ENCODE data around the gene TMEM168. TPM values are rescaled to one million over a fixed set of nuclear protein-coding genes. Genes with fewer than 3 reads are reported as not detected.
"Not testable (repeated sequence)": the region's sequence is repeated elsewhere in the genome, so short reads cannot be mapped to it uniquely, and the experiment has no call there.

TMEM168 gene
- total and polyA plus RNA-seq, 9 donors = 22.8 to 35.5 (median 26.7) TPM

GRCh38 chr7:112731324-112731723 is 58.9 kb downstream of the TMEM168 start:
- H3K9me3 ChIP-seq (replicated peaks; ENCODE audit: control insufficient read depth, low read depth, low read length) = peaks cover 22% of the 10 kb centered on the region
- H3K4me3 ChIP-seq (ENCODE audit: low read length); DNase-seq; H3K36me3 ChIP-seq (ENCODE audit: control insufficient read depth, insufficient read depth, low read length); H3K4me1 ChIP-seq (ENCODE audit: control insufficient read depth, insufficient read depth, low read length); H3K27ac ChIP-seq (ENCODE audit: low read length); H3K27me3 ChIP-seq (ENCODE audit: control insufficient read depth, insufficient read depth, low read length): not testable (repeated sequence)
- no CpG with 5 or more reads among the region's 2 CpGs for WGBS (ENCODE audit: insufficient coverage)

- Histone ChIP-seq H3K4me1 (ENCODE audit: control insufficient read depth, insufficient read depth, low read length) (no peaks in the 10 kb centered on the region), H3K9me3 (replicated peaks; ENCODE audit: control insufficient read depth, low read depth, low read length) (peaks cover 7% of the 10 kb centered on the region), H3K27ac (ENCODE audit: low read length) (no peak overlapping the region), H3K36me3 (ENCODE audit: control insufficient read depth, insufficient read depth, low read length) (no peaks in the 10 kb centered on the region), H3K27me3 (ENCODE audit: control insufficient read depth, insufficient read depth, low read length) (no peaks in the 10 kb centered on the region), H3K4me3 (ENCODE audit: low read length) (no peak overlapping the region)
- DNase-seq = no peak
- WGBS (ENCODE audit: insufficient coverage) = no CpG with 5 or more reads among the region's 3 CpGs
Observed at GRCh38 chr7:112726076-112726475, 64.1 kb downstream of the TMEM168 start.

DNA sequence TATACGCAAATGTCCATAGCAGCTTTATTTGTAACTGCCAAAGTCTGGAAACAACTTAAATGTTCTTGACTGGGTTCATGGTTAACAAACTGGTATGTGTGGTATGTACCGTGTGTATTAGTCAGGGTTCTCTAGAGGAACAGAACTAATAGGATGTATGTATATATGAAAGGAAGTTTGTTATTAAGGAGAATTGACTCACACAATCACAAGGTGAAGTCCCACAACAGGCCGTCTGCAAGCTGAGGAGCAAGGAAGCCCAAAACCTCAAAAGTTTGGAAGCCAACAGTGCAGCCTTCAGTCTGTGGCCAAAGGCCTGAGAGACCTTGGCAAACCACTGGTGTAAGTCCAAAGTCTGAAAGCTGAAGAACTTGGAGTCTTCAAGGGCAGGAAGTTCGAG is 66.8 kb downstream of the TMEM168 start:
- 73% methylated on average over 2 of the region's 4 CpGs for WGBS (ENCODE audit: insufficient coverage)
- no peak overlapping the region for H3K4me3 ChIP-seq (ENCODE audit: low read length)
- no peaks in the 10 kb centered on the region for H3K4me1 ChIP-seq (ENCODE audit: control insufficient read depth, insufficient read depth, low read length)
- H3K27ac ChIP-seq (ENCODE audit: low read length) = no peak overlapping the region
- no peaks in the 10 kb centered on the region for H3K36me3 ChIP-seq (ENCODE audit: control insufficient read depth, insufficient read depth, low read length)
- H3K9me3 ChIP-seq (replicated peaks; ENCODE audit: control insufficient read depth, low read depth, low read length) = peaks cover 1% of the 10 kb centered on the region
- no peak for DNase-seq
- no peaks in the 10 kb centered on the region for H3K27me3 ChIP-seq (ENCODE audit: control insufficient read depth, insufficient read depth, low read length)

GRCh38 chr7:112721366-112721765 is 68.8 kb downstream of the TMEM168 start:
- no peaks in the 10 kb centered on the region for H3K27me3 ChIP-seq (ENCODE audit: control insufficient read depth, insufficient read depth, low read length)
- H3K4me3 ChIP-seq (ENCODE audit: low read length) = no peak overlapping the region
- no peaks in the 10 kb centered on the region for H3K4me1 ChIP-seq (ENCODE audit: control insufficient read depth, insufficient read depth, low read length)
- 45% methylated on average over 1 of the region's 1 CpG for WGBS (ENCODE audit: insufficient coverage)
- no peaks in the 10 kb centered on the region for H3K36me3 ChIP-seq (ENCODE audit: control insufficient read depth, insufficient read depth, low read length)
- no peak overlapping the region for H3K27ac ChIP-seq (ENCODE audit: low read length)
- H3K9me3 ChIP-seq (replicated peaks; ENCODE audit: control insufficient read depth, low read depth, low read length) = no peaks in the 10 kb centered on the region
- DNase-seq = no peak

- Histone ChIP-seq H3K27ac (ENCODE audit: low read length) (no peak overlapping the region), H3K9me3 (replicated peaks; ENCODE audit: control insufficient read depth, low read depth, low read length) (no peaks in the 10 kb centered on the region), H3K27me3 (ENCODE audit: control insufficient read depth, insufficient read depth, low read length) (no peaks in the 10 kb centered on the region), H3K36me3 (ENCODE audit: control insufficient read depth, insufficient read depth, low read length) (no peaks in the 10 kb centered on the region), H3K4me1 (ENCODE audit: control insufficient read depth, insufficient read depth, low read length) (no peaks in the 10 kb centered on the region), H3K4me3 (ENCODE audit: low read length) (no peak overlapping the region)
- WGBS (ENCODE audit: insufficient coverage) = 93% methylated on average over 3 of the region's 4 CpGs
- no peak for DNase-seq
Observed at GRCh38 chr7:112715525-112715924, 74.7 kb downstream of the TMEM168 start.

GRCh38 chr7:112714917-112715316 is 75.3 kb downstream of the TMEM168 start:
- Histone ChIP-seq H3K36me3 (ENCODE audit: control insufficient read depth, insufficient read depth, low read length) (no peaks in the 10 kb centered on the region), H3K4me1 (ENCODE audit: control insufficient read depth, insufficient read depth, low read length) (no peaks in the 10 kb centered on the region), H3K9me3 (replicated peaks; ENCODE audit: control insufficient read depth, low read depth, low read length) (no peaks in the 10 kb centered on the region), H3K27me3 (ENCODE audit: control insufficient read depth, insufficient read depth, low read length) (no peaks in the 10 kb centered on the region), H3K4me3 (ENCODE audit: low read length) (no peak overlapping the region), H3K27ac (ENCODE audit: low read length) (no peak overlapping the region)
- DNase-seq = no peak
- WGBS (ENCODE audit: insufficient coverage) = no CpG with 5 or more reads among the region's 2 CpGs
